ENCODE data around the gene TCF12. TPM values are rescaled to one million over a fixed set of nuclear protein-coding genes. Genes with fewer than 3 reads are reported as not detected.

TCF12 gene
- total RNA-seq, 1 experiment from 2014 or later = 76.7 TPM

GRCh38 chr15:56985856-56986255, 67.4 kb downstream of the TCF12 start:
- H3K27ac Mint-ChIP-seq = no peak overlapping the region
- no peaks in the 10 kb centered on the region for H3K9me3 ChIP-seq (ENCODE audit: control insufficient read depth, low read depth, low read length)
- no peak overlapping the region for H3K18ac ChIP-seq (ENCODE audit: insufficient read length, low read depth, low read length)
- H3K4ac ChIP-seq (ENCODE audit: low read depth, low read length) = no peak overlapping the region
- H4K8ac ChIP-seq (replicated peaks; ENCODE audit: insufficient read length, low read depth, low read length) = no peak overlapping the region
- no peak overlapping the region for H2BK12ac ChIP-seq (ENCODE audit: insufficient read length, low read depth, low read length)
- peaks cover 5% of the 10 kb centered on the region for H3K79me1 ChIP-seq (ENCODE audit: insufficient read depth, low read depth, low read length, poor library complexity, severe bottlenecking)
- H4K5ac ChIP-seq (ENCODE audit: insufficient read length, low read depth, low read length) = no peak overlapping the region
- H3K14ac ChIP-seq (ENCODE audit: insufficient read depth, low read length) = no peak overlapping the region
- H3K36me3 Mint-ChIP-seq (ENCODE audit: insufficient read depth in 1 of 3, low read depth in 3 of 3) = no peaks in the 10 kb centered on the region
- H3K27me3 Mint-ChIP-seq (ENCODE audit: low read depth) = no peaks in the 10 kb centered on the region
- H3K79me2 ChIP-seq (ENCODE audit: insufficient read depth, low read length) = peaks cover 2% of the 10 kb centered on the region; the same call in 1 of the 2 replicates
- no peak overlapping the region for H3K23ac ChIP-seq (ENCODE audit: insufficient read length, low read depth, low read length)
- H2AFZ ChIP-seq (ENCODE audit: low read length) = no peak overlapping the region
- no peak overlapping the region for H3T11ph ChIP-seq (ENCODE audit: low read length)
- TF ChIP-seq CTCF (conservative IDR thresholded peaks at IDR 0.05) = no peak
- H4K91ac ChIP-seq (ENCODE audit: insufficient read length, low read depth, low read length) = no peak overlapping the region
- no peak overlapping the region for H2BK120ac ChIP-seq (ENCODE audit: low read depth, low read length, poor library complexity, severe bottlenecking)
- H3K9ac ChIP-seq (ENCODE audit: extremely low read depth, insufficient read length, low read length) = no peak overlapping the region
- no peak overlapping the region for H2BK5ac ChIP-seq (ENCODE audit: insufficient read length, low read length)
- H3K4me1 Mint-ChIP-seq = peaks cover 22 to 25% of the 10 kb centered on the region in 2 experiments
- no peaks in the 10 kb centered on the region for H4K20me1 ChIP-seq (ENCODE audit: control insufficient read depth, insufficient read depth, insufficient read length)
- no peak for DNase-seq
- WGBS (ENCODE audit: extremely low coverage, insufficient read length, low lambda C conversion rate) = no CpG with 5 or more reads among the region's 1 CpG
- H2AK5ac ChIP-seq (ENCODE audit: insufficient read length, low read length) = no peak overlapping the region
- H3K56ac ChIP-seq (ENCODE audit: insufficient read length, low read depth, low read length) = no peak overlapping the region
- no peak overlapping the region for H2BK15ac ChIP-seq (ENCODE audit: low read depth, low read length)
- no peaks in the 10 kb centered on the region for H3K27me3 ChIP-seq (ENCODE audit: insufficient read depth, low read length)
- no peaks in the 10 kb centered on the region for H3K23me2 ChIP-seq (ENCODE audit: insufficient read length, low read depth, low read length, poor library complexity, severe bottlenecking)
- H3K9me3 Mint-ChIP-seq = no peaks in the 10 kb centered on the region
- H3K4me1 ChIP-seq (ENCODE audit: insufficient read depth, low read length) = no peaks in the 10 kb centered on the region
- H3K27ac ChIP-seq (ENCODE audit: insufficient read length, low read depth, low read length) = no peak overlapping the region
- no peak overlapping the region for H2BK20ac ChIP-seq (ENCODE audit: low read depth, low read length, poor library complexity, severe bottlenecking)
- H3K4me2 ChIP-seq (ENCODE audit: insufficient read depth, insufficient read length, low read length) = no peak overlapping the region
- H3K4me3 Mint-ChIP-seq = no peak overlapping the region

All from H9 (cell line).